ENCODE measurements around the gene WIPF2.

The WIPF2 gene

GRCh38 chr17:40307001-40307730 is 88.1 kb downstream of the WIPF2 start:
- DNase-seq (ENCODE audit: low read depth): peak; percentile 76
- no peak for TF ChIP-seq CTCF (conservative IDR thresholded peaks at IDR 0.05; ENCODE audit: low read depth, low read length)
- no peak overlapping the region for H3K4me3 ChIP-seq (ENCODE audit: low read length)

GRCh38 chr17:40307740-40308239 is 88.7 kb downstream of the WIPF2 start:
- no peak for DNase-seq (ENCODE audit: low read depth)
- no peak overlapping the region for H3K4me3 ChIP-seq (ENCODE audit: low read length)
- no peak for TF ChIP-seq CTCF (conservative IDR thresholded peaks at IDR 0.05; ENCODE audit: low read depth, low read length)

- peak within 1 kb of the TSS; percentile 87 for H3K4me3 ChIP-seq (ENCODE audit: low read length)
- no peak for DNase-seq (ENCODE audit: low read depth)
- no peak for TF ChIP-seq CTCF (conservative IDR thresholded peaks at IDR 0.05; ENCODE audit: low read depth, low read length)
Observed at GRCh38 chr17:40309031-40309948, 90.2 kb downstream of the WIPF2 start, which contains the start of gene RARA. TSS of gene RARA (plus strand) at chr17:40309180. CDS start at chr17:40331219, 22,039 bp downstream.

GRCh38 chr17:40309949-40310510 is 90.9 kb downstream of the WIPF2 start:
- H3K4me3 ChIP-seq (ENCODE audit: low read length): peak overlapping the region; percentile 87
- DNase-seq (ENCODE audit: low read depth): no peak
- no peak for TF ChIP-seq CTCF (conservative IDR thresholded peaks at IDR 0.05; ENCODE audit: low read depth, low read length)

GRCh38 chr17:40310882-40311391 is 91.8 kb downstream of the WIPF2 start:
- peak overlapping the region; percentile 87 for H3K4me3 ChIP-seq (ENCODE audit: low read length)
- TF ChIP-seq CTCF (conservative IDR thresholded peaks at IDR 0.05; ENCODE audit: low read depth, low read length): no peak
- DNase-seq (ENCODE audit: low read depth): peak; percentile 71

GRCh38 chr17:40311575-40311974 is 92.5 kb downstream of the WIPF2 start:
- peak overlapping the region; percentile 87 for H3K4me3 ChIP-seq (ENCODE audit: low read length)
- no peak for DNase-seq (ENCODE audit: low read depth)
- TF ChIP-seq CTCF (conservative IDR thresholded peaks at IDR 0.05; ENCODE audit: low read depth, low read length): no peak

Measured in retinal pigment epithelial cell (primary cell).